ENCODE measurements around the gene ADRB2.
"Not testable (repeated sequence)": the region's sequence is repeated elsewhere in the genome, so short reads cannot be mapped to it uniquely, and the experiment has no call there.

The ADRB2 gene

GRCh38 chr5:148801682-148802276 is 24.6 kb upstream of the ADRB2 start:
- CTCF ChIA-PET: no interaction called here
- no peak for TF ChIP-seq CTCF (IDR thresholded peaks at IDR 0.05; ENCODE audit: insufficient read depth, low read length, missing control alignments)
- no peak for DNase-seq (ENCODE audit: low read depth, low spot score)
- no peak overlapping the region for H3K4me3 ChIP-seq (ENCODE audit: low read depth, low read length)
- POLR2A ChIA-PET: no interaction called here

DNA sequence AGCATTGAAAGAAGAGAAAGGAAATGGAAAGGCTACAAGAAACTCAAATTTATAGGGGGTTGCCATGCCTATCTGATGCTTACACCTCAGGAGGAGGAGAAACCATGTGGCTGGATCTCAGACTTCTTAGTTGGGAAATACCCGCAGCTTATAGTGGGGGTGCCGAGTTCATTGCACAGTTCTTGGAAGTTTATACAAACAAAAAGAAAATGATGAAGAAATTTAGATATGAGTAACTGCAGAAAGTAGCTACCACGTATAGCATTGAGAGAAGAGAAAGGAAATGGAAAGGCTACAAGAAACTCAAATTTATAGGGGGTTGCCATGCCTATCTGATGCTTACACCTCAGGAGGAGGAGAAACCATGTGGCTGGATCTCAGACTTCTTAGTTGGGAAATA is 23.0 kb upstream of the ADRB2 start:
- CTCF ChIA-PET: interaction anchor here (0.8 to 4.8 kb wide), 2 partner anchors 17 to 70 kb away, joined by 3 to 29 read pairs; no protein-coding TSS in a partner anchor
- H3K4me3 ChIP-seq (ENCODE audit: low read depth, low read length); DNase-seq (ENCODE audit: low read depth, low spot score); POLR2A ChIA-PET: not testable (repeated sequence)

DNA sequence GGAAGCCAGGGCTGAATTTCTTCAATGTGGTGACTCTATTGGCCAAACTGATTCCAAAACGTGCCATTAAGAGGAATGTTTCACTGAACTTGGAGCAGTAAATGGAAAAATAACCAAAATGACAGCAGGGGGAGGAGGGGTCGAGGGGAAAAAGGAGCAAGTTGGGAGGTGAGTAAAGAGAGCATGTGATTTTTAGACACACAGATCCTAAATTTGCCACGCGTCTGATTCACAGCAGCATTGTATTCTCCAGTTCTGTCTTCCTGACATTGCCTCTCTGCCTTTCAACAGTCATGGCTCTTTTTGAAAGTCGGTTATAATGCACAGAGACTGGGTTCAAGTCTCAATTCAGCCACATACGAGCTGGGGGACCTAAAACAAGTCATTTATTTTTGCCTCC is 22.0 kb upstream of the ADRB2 start:
- DNase-seq (ENCODE audit: low read depth, low spot score): no peak
- TF ChIP-seq CTCF (IDR thresholded peaks at IDR 0.05; ENCODE audit: insufficient read depth, low read length, missing control alignments): no peak
- no peak overlapping the region for H3K4me3 ChIP-seq (ENCODE audit: low read depth, low read length)
- ChIA-PET POLR2A (no interaction called here), CTCF (interaction anchor here (0.8 to 4.8 kb wide), 3 partner anchors 16 to 71 kb away, joined by 3 to 29 read pairs (median 3); partner anchors contain the start of gene ADRB2)

DNA sequence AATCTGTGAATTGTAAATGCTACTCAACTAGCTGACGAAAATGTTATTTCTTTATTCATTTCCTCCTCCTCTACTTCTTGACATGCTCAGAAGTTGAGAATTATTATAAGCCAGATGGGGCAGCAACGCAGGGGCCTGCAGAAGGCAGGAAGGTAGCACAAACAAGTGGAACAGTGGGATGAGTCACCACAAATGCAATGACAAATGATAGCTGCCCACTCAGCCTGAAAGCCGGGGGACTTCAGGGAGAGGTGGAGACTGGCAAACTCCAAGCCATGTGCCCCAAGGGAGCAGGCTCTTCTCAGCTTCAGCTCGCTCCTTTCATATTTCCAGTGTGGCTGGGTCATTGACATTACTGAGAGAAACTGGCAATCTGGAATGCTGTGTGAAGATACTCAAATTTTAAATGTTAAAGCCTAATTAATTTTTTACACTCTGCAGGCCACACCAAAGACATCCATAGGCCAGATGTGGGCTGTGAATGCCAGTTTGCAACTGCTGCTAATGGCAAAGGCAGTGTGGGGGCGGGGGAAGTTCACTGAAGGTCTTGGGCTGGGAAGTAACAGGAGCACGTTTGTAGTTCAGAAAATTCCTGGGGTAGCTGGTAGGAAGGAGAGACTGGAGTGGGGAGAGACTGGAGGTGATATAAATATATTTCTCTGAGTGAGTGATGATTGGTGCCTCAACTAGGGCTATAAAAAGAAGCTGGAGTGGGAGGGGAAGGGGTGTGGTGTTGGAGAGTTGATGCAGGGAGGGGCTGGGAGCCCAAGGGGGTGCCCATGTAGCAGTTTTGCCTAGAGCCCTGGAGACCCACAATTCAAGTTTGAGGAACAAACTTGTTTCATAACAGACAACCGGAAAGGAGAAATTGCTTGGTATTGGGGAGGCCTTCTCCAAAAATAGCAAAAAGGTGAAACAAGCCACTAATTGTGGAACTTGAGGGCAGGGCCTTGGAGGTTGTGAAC is 20.8 kb upstream of the ADRB2 start:
- ChIA-PET CTCF (interaction anchor here (0.7 to 4.8 kb wide), 4 partner anchors 15 to 172 kb away, joined by 3 to 29 read pairs (median 5); partner anchors contain the start of gene ADRB2), POLR2A (no interaction called here)
- no peak for TF ChIP-seq CTCF (IDR thresholded peaks at IDR 0.05; ENCODE audit: insufficient read depth, low read length, missing control alignments)
- no peak overlapping the region for H3K4me3 ChIP-seq (ENCODE audit: low read depth, low read length)
- no peak for DNase-seq (ENCODE audit: low read depth, low spot score)

GRCh38 chr5:148806520-148806931 is 19.9 kb upstream of the ADRB2 start:
- DNase-seq (ENCODE audit: low read depth, low spot score): no peak
- ChIA-PET POLR2A (interaction anchor here (0.5 kb wide), 1 partner anchor 237 kb away, joined by 5 read pairs; no protein-coding TSS in a partner anchor), CTCF (interaction anchor here (1.1 to 4.8 kb wide), 3 partner anchors 14 to 151 kb away, joined by 4 to 29 read pairs (median 6); partner anchors contain the start of gene ADRB2)
- TF ChIP-seq CTCF (IDR thresholded peaks at IDR 0.05; ENCODE audit: insufficient read depth, low read length, missing control alignments): no peak
- H3K4me3 ChIP-seq (ENCODE audit: low read depth, low read length): no peak overlapping the region

GRCh38 chr5:148807851-148808250 is 18.6 kb upstream of the ADRB2 start:
- no peak for TF ChIP-seq CTCF (IDR thresholded peaks at IDR 0.05; ENCODE audit: insufficient read depth, low read length, missing control alignments)
- DNase-seq (ENCODE audit: low read depth, low spot score): no peak
- ChIA-PET CTCF (interaction anchor here (1.1 to 4.8 kb wide), 2 partner anchors 13 to 228 kb away, joined by 3 to 29 read pairs; no protein-coding TSS in a partner anchor), POLR2A (no interaction called here)
- no peak overlapping the region for H3K4me3 ChIP-seq (ENCODE audit: low read depth, low read length)
